Activated T-cell treated with anti-CD3 and anti-CD28 coated beads, Interleukin-2, amount 50 U/mL, for 48 hours (primary cell): ENCODE results near the gene PDGFC.
"Not testable (repeated sequence)": the region's sequence is repeated elsewhere in the genome, so short reads cannot be mapped to it uniquely, and the experiment has no call there.

Experiments
- DNase-seq, 2 experiments: peaks; one replicate each; pipeline ENCODE4 v3.0.0-alpha.2; 2020

PDGFC gene

GRCh38 chr4:156949373-156949814 is 22.2 kb downstream of the PDGFC start:
- no peak for DNase-seq

- no peak for DNase-seq
These were observed 22.9 kb downstream of the PDGFC start for GRCh38 chr4:156948738-156949137.

GRCh38 chr4:156948133-156948532 is 23.5 kb downstream of the PDGFC start:
- DNase-seq, result no peak

DNA sequence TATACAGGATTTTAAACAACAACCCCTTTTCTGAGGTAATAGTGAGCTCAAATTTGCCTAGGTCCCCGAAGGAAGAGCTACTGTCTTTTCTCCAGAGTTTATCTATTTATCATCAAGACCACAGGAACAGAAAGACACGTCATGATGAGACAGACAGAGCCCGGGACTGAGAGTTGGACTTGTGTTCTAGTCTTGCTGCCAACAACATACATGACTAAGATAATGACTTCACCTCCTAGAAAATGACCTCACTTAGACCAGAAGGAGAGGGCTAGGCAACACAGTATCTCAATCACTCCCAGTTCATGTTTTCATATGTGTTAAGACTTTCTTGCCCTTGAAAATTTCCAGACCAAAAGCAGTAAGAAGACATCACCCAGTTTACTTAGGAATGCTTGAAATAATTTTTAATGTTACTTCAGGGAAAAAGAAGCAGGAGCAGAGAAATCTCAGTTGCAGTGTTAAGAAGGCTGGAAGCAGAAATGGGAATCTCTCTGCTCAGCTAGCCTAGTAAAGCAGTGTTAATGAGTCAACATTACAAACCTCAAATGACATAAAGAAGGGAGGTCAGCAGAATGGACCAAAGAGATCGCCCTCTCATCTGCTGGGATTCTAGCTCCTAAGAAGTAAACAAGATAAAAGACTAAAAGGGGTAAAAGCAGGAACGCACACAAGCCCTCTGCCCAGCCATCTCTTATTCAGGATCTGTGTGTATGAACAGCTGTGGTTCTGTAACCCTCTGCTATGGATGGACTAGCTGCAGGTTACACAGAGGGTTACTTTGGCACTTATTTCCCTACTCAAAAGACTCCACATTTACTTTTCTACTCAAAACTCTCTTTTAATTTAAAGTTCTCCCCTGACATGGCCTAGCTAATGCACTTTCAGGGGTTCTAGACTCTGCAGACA is 24.8 kb downstream of the PDGFC start:
- no peak for DNase-seq

DNA sequence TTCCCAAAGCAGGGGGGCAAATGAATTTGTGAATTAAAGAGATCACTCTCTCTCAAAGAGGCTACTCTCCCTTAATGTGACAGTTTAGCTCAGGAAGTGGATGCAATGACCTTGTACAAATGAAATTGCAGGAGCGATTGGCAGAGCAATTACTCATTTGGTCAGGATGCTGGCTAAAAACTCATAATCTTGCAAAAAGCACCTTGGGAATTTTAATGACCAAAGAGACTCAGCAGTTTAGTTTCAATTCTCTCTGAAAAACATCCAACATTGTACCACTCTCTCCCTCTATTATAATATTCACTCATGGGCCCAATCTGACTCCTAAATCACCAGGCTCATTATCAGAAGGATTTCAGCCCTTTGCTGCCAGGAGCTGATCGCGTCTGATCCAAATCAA is 26.1 kb downstream of the PDGFC start:
- DNase-seq, result no peak

- DNase-seq, result no peak
These were observed 28.6 kb downstream of the PDGFC start for GRCh38 chr4:156942991-156943390.

GRCh38 chr4:156941940-156942548 is 29.6 kb downstream of the PDGFC start:
- no peak for DNase-seq

GRCh38 chr4:156939801-156940200 is 31.8 kb downstream of the PDGFC start:
- no peak for DNase-seq

GRCh38 chr4:156939139-156939538 is 32.5 kb downstream of the PDGFC start:
- DNase-seq, result no peak

GRCh38 chr4:156934259-156934635 is 37.4 kb downstream of the PDGFC start:
- DNase-seq, result no peak

GRCh38 chr4:156933633-156934258 is 37.9 kb downstream of the PDGFC start:
- no peak for DNase-seq

DNA sequence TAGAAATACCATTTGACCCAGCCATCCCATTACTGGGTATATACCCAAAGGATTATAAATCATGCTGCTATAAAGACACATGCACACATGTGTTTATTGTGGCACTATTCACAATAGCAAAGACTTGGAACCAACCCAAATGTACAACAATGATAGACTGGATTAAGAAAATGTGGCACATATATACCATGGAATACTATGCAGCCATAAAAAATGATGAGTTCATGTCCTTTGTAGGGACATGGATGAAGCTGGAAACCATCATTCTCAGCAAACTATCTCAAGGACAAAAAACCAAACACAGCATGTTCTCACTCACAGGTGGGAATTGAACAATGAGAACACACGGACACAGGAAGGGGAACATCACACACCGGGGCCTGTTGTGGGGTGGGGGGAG is 39.2 kb downstream of the PDGFC start:
- DNase-seq, result not testable (repeated sequence)

DNA sequence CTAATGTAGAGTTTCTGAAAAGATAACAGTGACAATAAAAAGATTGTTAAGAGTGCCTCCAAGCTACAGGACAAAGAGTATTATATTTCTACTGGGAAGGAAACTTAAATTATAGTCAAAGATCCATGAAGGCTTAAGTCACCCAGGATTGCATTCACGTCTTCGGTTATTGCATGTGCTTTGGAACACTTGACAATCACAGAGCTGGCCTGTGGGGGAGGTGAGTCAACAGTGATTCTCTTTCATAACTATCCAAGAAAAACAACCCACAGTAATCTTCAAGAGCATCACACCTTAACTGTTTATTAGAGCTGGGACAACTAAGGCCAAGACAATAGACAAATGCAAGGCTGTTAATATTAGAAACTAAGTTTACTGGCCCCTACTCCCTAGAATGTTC is 40.3 kb downstream of the PDGFC start:
- no peak for DNase-seq

DNA sequence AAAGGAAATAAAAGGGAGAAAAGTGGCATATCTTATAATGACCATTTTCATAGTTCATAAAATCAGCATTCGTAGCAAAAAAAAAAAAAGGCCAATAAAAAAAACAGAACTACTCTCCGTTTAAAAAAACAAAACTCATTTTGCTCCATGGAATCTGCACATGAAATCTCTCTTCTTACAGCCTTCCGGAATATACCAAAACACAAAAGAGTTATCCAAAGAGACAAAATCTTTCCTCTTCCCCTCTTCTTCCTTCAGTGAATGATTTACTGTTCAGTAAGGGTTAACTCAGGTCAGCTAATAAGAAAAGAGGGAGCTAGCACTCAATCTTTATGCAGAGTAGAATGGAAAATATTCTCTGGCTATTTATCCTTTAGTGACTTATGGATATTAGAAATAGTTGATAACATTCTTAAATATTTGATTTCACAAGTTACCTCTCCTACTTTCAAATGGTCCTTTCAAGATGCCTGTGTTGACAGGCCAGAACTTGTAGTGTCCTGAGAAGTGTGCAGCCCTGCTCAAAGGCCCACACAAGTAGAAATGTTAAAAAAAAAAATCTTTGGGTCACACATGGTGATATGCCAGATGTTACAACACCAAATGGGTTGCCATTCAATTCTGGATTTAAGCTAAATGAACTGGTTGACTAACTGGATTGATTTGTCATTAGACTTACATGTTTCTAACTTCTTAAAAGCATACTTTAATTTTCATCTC is 42.1 kb downstream of the PDGFC start:
- no peak for DNase-seq

GRCh38 chr4:156924774-156925315 is 46.8 kb downstream of the PDGFC start:
- no peak for DNase-seq

- DNase-seq, result no peak
These were observed 48.1 kb downstream of the PDGFC start for GRCh38 chr4:156923525-156923924.

DNA sequence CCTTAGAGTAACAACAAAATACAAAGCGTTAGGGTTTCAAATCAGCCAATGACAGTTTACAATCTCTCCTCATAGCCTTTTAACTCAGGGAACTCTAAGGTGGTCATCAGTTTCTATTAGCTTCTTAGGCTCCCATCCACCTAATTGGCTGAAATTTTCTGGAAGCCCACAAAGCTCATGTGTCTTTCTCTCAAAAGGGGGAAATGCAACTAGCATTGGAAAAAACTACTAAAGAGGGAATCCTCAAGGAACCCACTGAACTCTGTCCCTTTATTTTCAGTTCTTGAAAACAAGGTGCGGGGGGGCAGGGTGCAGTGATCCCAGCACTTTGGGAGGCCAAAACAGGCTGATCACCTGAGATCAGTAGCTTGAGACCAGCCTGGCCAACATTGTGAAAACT is 56.4 kb downstream of the PDGFC start:
- DNase-seq, result no peak

- DNase-seq, result no peak
These were observed 58.4 kb downstream of the PDGFC start for GRCh38 chr4:156913234-156913633.

DNA sequence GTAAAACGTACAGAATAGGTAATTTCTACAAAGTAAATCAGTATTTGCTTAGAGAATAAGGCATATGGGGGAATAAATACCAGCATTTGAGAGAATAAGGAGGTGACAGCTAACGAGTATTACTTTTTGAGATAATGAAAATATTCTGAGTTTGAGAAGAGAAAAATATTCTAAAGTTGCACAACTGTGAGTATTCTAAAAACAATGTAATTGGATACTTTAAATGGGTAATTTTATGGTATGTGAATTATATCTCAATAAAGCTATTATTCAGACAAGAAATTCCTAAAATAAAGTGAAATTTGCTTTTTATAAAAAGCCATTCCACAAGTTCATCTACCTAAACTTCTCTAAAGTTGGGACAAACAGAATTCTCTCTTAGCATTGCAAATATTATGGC is 62.6 kb downstream of the PDGFC start:
- DNase-seq, result no peak

GRCh38 chr4:156906325-156906724 is 65.3 kb downstream of the PDGFC start:
- DNase-seq, result no peak

GRCh38 chr4:156901871-156902270 is 69.7 kb downstream of the PDGFC start:
- no peak for DNase-seq

GRCh38 chr4:156898373-156899117 is 73.1 kb downstream of the PDGFC start:
- DNase-seq, result no peak
